Endothelial cell of hepatic sinusoid (primary cell): ENCODE results near the gene SLCO3A1.
"Not testable (repeated sequence)": the region's sequence is repeated elsewhere in the genome, so short reads cannot be mapped to it uniquely, and the experiment has no call there.

Experiments
- in situ Hi-C: cut with HindIII; loops from 2 replicates; pipeline ENCODE4 v1.10.0; 2017; ENCODE audit warnings: low sequenced_read_pairs

SLCO3A1 gene

GRCh38 chr15:92178911-92179310 lies 325.4 kb downstream of the SLCO3A1 start:
- in situ Hi-C loops = loop anchor here (10.0 kb wide), 1 partner anchor 396 kb away; no protein-coding TSS in a partner anchor

DNA sequence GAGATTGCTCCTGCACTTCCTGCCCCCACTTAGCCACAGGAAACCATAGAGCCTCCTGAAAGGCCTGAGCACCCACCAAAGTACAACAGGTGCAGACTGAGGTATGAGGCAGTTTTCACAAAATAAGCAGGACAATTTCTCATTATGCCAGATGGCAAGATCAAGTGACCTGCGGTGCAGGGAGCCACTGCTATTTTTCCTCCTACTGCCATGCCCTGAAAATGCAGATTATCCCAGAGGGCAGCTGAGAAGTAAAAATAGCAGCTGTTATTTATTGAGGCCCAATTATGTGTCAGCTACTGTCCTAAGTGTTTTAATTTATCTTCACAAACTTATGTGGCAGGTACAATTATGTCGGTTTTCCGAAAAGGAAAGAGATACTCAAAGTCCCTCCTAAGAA lies 330.6 kb downstream of the SLCO3A1 start:
- in situ Hi-C loops = no loop called here

GRCh38 chr15:92184679-92185230 lies 331.2 kb downstream of the SLCO3A1 start:
- in situ Hi-C loops = no loop called here

DNA sequence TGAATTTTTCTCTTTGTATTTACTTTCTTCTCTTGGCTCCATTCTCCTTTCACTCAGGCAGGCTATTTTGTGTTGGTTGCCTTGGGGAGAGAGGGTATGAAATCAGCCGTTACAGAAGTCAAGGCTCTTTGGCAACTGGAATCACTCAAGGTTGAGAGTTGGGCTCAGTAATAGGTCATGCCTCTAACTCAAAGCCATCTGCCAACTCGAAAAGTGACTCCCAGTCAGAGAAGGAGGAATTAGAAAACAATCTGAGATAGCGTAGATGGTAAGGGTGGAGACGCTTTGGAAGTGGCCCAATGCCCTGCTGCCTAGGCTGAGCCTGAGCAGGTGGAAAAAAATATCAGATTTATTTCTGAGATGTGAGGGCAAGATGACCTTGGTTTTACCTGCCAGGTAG lies 334.5 kb downstream of the SLCO3A1 start:
- in situ Hi-C loops = no loop called here

DNA sequence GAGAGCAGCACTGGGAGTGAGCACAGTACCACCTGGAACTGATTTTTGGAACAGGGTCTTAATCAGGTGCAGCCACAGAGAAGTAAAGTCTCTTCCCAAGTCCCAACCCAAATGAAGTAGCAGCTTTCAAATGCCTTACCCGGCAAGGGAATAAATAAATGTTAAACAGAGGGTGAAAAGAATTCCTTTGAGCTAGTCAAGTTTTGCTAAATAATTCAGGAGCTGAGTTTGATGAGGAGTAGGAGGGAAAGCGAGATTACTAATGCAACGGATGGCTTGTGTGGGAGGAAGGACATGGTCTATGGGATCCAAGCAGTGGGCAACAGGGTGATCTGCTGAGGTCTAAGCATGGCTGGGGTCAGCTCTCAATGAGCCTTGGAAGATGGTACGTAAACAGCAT lies 335.7 kb downstream of the SLCO3A1 start:
- in situ Hi-C loops = no loop called here

GRCh38 chr15:92195241-92195640 lies 341.7 kb downstream of the SLCO3A1 start:
- in situ Hi-C loops = no loop called here

- in situ Hi-C loops = no loop called here
Observed at GRCh38 chr15:92196342-92196741, 342.8 kb downstream of the SLCO3A1 start.

DNA sequence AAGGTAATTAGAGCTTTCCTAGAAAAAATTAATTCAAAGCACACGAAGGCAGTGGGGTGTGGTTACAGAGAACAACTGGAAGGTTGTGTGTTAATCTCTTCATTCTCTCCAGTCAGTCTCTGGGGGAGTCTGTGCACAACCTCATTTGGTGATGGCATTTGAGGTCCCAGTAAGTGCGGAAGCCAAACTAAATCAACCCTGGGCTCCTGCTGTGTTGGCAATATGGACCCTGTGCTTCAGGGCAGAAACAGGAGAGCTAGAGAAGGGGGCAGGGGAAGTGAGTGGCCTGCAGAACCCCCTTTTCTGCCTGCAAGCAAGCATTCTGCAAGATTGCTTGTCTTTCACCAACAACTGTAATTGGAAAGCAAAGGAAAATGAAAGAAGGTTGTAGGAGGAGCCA lies 344.2 kb downstream of the SLCO3A1 start:
- in situ Hi-C loops = no loop called here

- in situ Hi-C loops = no loop called here
Observed at GRCh38 chr15:92200891-92201290, 347.4 kb downstream of the SLCO3A1 start.

DNA sequence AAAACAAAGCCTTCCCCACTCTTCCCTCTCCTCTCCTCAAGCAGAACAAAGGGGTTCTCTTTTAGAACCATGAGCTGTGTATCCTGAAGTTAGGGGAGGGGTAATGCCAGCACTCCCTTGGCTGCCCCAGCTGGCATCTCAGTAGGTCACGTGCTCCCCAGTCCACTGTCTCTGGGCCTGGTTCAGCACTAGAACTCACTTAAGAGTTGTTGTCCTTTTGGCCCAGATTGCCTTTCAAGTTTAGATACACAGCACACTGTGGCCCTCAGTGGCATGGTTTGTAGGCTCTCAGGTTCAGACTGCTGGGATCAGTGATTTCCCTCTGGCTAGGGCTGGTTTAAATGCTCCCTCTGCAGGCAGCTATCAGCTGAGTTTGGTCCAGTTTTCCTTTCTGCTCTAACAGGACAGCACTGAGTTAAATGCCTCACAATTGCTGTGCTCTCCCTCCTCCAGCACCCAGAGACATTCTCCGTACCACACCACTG lies 351.8 kb downstream of the SLCO3A1 start:
- in situ Hi-C loops = no loop called here

GRCh38 chr15:92207601-92208000 lies 354.1 kb downstream of the SLCO3A1 start:
- in situ Hi-C loops = not testable (repeated sequence)
